Testis (tissue), 2 donors: Measurements from ENCODE around the gene RIN2.

Source experiments
- POLR2A ChIP-seq: fragments of 450-650 bp; IDR thresholded peaks from one replicate; pipeline ENCODE4 v1.6.1; 2017; ENCODE audit warnings: antibody characterized with exemption, mild to moderate bottlenecking, moderate library complexity
- TF ChIP-seq, protein P1 (sequence below), 3 experiments: fragments of 450-650 bp in 2 of 3; fragments of 200-600 bp in 1 of 3; sonication (generic) in 1 of 3; IDR thresholded peaks; one replicate each; pipeline ENCODE4 v1.5.1; 2016 to 2019; ENCODE audit warnings: antibody characterized with exemption in 3 of 3, mild to moderate bottlenecking in 2 of 3, moderate library complexity in 1 of 3

DNA sequence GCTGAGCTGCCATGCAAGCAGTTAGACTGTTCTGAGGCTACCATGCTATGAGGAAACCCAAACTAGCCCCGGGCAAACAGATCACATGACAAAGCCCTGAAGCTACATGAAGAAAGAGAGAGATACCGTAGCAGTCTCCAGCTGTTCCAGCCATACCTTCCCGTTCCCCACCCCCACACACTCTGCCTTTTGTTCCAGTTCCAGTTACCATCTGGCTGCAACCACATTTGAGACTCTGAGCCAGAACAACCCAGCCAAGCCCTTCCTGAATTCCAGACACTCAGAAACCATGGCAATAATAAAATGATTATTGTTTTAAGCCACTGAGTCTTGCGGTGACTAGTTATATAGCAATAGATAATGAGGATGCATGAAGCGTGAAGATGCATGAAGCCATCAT is 28.3 kb downstream of the RIN2 start:
- TF ChIP-seq, protein P1, sequence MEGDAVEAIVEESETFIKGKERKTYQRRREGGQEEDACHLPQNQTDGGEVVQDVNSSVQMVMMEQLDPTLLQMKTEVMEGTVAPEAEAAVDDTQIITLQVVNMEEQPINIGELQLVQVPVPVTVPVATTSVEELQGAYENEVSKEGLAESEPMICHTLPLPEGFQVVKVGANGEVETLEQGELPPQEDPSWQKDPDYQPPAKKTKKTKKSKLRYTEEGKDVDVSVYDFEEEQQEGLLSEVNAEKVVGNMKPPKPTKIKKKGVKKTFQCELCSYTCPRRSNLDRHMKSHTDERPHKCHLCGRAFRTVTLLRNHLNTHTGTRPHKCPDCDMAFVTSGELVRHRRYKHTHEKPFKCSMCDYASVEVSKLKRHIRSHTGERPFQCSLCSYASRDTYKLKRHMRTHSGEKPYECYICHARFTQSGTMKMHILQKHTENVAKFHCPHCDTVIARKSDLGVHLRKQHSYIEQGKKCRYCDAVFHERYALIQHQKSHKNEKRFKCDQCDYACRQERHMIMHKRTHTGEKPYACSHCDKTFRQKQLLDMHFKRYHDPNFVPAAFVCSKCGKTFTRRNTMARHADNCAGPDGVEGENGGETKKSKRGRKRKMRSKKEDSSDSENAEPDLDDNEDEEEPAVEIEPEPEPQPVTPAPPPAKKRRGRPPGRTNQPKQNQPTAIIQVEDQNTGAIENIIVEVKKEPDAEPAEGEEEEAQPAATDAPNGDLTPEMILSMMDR (IDR thresholded peaks at IDR 0.05): no peak
- no peak for TF ChIP-seq POLR2A
